Glutamatergic neuron (in vitro differentiated cells): ENCODE results near the gene PPFIBP1. TPM values are rescaled to one million over a fixed set of nuclear protein-coding genes. Genes with fewer than 3 reads are reported as not detected.
"Not testable (repeated sequence)": the region's sequence is repeated elsewhere in the genome, so short reads cannot be mapped to it uniquely, and the experiment has no call there.

ENCODE experiments used
- DNase-seq: peaks from one replicate; pipeline ENCODE4 v3.0.0; 2022
- H3K27ac Mint-ChIP-seq: one replicate; pipeline ENCODE4 v1.8.0; 2020; ENCODE audit warnings: mild to moderate bottlenecking, mixed read lengths, inconsistent platforms; ENCODE audit not compliant: unreplicated experiment
- H3K27me3 Mint-ChIP-seq: one replicate; pipeline ENCODE4 v1.8.0; 2020; ENCODE audit warnings: mild to moderate bottlenecking, moderate library complexity, mixed read lengths, inconsistent platforms; ENCODE audit not compliant: unreplicated experiment
- H3K36me3 Mint-ChIP-seq: one replicate; pipeline ENCODE4 v1.8.0; 2020; ENCODE audit warnings: mild to moderate bottlenecking, mixed read lengths, inconsistent platforms; ENCODE audit not compliant: unreplicated experiment
- H3K4me1 Mint-ChIP-seq: one replicate; pipeline ENCODE4 v1.8.0; 2020; ENCODE audit warnings: mild to moderate bottlenecking, low read depth, mixed read lengths, inconsistent platforms; ENCODE audit not compliant: unreplicated experiment
- H3K4me3 Mint-ChIP-seq: one replicate; pipeline ENCODE4 v1.8.0; 2020; ENCODE audit warnings: mild to moderate bottlenecking, mixed read lengths, inconsistent platforms; ENCODE audit not compliant: unreplicated experiment
- H3K9me3 Mint-ChIP-seq: one replicate; pipeline ENCODE4 v1.8.0; 2020; ENCODE audit warnings: mild to moderate bottlenecking, moderate library complexity, mixed read lengths, inconsistent platforms; ENCODE audit not compliant: unreplicated experiment
- total RNA-seq: library from RNA; stranded (reverse); fragmentation: NEBNext Ultra II Directional; extraction: Animal tissue kit (Norgen Biotek cat#: 25700); gene quantifications from one replicate; pipeline ENCODE4 v1.2.1, GENCODE V29; 2021; ENCODE audit not compliant: unreplicated experiment
- TF ChIP-seq, protein P1 (sequence below): fragments of 200-600 bp; sonication (generic); IDR thresholded peaks from one replicate; pipeline ENCODE4 v1.5.0; 2021; ENCODE audit not compliant: partially characterized antibody, unreplicated experiment

PPFIBP1 gene
- total RNA-seq, 1 donor from 2014 or later, result 43.0 TPM

DNA sequence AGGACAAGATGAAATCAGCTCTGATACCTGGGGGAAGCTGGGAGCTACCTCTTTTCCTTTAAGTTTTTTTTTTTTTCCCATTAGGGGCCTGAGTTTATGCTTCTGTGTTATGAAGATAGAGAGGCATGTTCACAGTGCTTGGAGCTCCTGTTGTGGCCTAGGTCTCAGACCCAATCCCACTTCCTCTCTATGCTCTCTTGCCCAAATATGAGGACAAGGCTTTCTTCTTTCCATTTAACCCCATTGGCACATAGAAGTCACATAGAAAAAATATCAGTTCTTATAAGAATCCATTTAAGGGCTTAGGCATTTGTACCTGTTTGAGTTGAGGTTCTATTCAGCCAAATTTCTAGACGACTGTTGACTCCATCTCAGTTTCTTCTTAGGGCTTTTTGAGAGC is 199.2 kb downstream of the PPFIBP1 start:
- H3K27me3 Mint-ChIP-seq, result no peaks in the 10 kb centered on the region
- no peaks in the 10 kb centered on the region for H3K9me3 Mint-ChIP-seq
- H3K4me3 Mint-ChIP-seq, result no peak overlapping the region
- TF ChIP-seq, protein P1, sequence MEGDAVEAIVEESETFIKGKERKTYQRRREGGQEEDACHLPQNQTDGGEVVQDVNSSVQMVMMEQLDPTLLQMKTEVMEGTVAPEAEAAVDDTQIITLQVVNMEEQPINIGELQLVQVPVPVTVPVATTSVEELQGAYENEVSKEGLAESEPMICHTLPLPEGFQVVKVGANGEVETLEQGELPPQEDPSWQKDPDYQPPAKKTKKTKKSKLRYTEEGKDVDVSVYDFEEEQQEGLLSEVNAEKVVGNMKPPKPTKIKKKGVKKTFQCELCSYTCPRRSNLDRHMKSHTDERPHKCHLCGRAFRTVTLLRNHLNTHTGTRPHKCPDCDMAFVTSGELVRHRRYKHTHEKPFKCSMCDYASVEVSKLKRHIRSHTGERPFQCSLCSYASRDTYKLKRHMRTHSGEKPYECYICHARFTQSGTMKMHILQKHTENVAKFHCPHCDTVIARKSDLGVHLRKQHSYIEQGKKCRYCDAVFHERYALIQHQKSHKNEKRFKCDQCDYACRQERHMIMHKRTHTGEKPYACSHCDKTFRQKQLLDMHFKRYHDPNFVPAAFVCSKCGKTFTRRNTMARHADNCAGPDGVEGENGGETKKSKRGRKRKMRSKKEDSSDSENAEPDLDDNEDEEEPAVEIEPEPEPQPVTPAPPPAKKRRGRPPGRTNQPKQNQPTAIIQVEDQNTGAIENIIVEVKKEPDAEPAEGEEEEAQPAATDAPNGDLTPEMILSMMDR, result no peak
- no peaks in the 10 kb centered on the region for H3K36me3 Mint-ChIP-seq
- H3K27ac Mint-ChIP-seq, result no peak overlapping the region
- DNase-seq, result no peak
- no peaks in the 10 kb centered on the region for H3K4me1 Mint-ChIP-seq

DNA sequence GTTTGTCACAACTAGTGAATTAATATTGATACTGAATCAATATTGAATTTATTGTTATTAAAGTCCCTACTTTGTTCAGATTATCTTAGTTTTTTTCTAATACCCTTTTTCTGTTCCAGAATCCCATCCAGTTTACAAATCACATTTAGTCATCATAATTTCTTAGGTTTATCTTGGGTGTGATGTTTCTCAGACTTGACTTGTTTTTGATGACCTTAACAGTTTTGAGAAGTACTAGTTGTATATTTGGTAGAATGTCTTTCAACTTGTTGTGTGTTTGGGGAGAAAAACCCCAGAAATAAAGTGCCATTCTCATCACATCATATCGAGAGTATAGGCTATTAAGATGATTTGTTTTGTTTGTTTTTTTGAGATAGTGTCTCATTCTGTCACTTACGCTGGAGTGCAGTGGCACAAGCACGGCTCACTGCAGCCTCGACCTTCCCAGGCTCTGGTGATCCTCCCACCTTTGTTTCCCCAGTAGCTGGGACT is 206.1 kb downstream of the PPFIBP1 start:
- no peaks in the 10 kb centered on the region for H3K36me3 Mint-ChIP-seq
- H3K27me3 Mint-ChIP-seq, result no peaks in the 10 kb centered on the region
- H3K4me3 Mint-ChIP-seq, result no peak overlapping the region
- no peaks in the 10 kb centered on the region for H3K9me3 Mint-ChIP-seq
- no peak overlapping the region for H3K27ac Mint-ChIP-seq
- no peak for DNase-seq
- H3K4me1 Mint-ChIP-seq, result no peaks in the 10 kb centered on the region
- TF ChIP-seq, protein P1, result no peak

DNA sequence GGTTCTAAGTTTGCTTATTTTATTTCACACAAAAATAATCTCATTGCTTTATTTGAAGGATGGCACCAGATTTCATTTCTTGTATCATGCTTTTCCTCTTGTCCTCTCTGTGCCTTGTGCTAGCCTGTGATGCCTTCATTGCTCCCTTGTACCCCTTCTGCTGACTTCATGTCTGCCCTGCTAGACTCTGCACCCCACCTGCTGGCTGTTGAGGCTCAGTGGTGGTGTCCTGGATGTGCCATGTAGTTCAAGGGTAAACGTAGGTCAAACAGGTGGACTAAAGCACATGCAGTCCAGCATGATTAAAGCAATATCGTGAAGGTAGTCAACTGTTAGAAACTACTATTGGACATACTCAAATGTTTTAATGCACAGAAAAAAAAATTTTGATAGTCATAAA is 208.3 kb downstream of the PPFIBP1 start:
- TF ChIP-seq, protein P1, result no peak
- Mint-ChIP-seq H3K27me3 (no peaks in the 10 kb centered on the region), H3K36me3 (no peaks in the 10 kb centered on the region), H3K27ac (no peak overlapping the region), H3K9me3 (no peaks in the 10 kb centered on the region), H3K4me3 (no peak overlapping the region), H3K4me1 (no peaks in the 10 kb centered on the region)
- DNase-seq, result no peak

DNA sequence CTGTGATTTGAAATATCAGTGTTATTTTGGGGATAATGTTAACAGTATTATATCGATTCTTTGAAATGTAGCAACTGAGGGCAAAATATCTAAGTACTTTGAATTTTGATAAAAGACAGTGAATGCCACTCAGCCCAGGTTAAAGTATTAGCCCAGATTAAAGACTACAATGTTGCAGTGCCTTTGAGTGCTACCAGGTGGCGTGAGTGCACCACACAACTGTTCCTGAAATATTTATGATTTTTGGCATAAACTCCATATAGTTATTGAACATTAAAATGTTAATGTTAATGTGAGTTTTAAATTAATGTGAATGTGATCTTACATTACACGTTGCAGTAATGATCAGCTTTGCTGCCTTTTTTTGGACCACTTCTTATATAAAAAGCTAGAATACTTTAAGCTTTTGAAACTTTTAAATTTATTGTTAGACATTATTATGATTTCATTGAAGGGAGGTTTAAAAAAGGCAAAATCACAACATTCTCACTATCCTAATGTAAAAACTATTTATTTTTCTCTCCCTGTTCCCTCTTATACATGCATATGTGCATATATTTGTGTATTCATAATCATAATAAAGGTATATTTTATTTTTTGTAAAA is 209.1 kb downstream of the PPFIBP1 start:
- no peak overlapping the region for H3K27ac Mint-ChIP-seq
- no peaks in the 10 kb centered on the region for H3K4me1 Mint-ChIP-seq
- no peaks in the 10 kb centered on the region for H3K36me3 Mint-ChIP-seq
- peak; percentile 29 for DNase-seq
- H3K9me3 Mint-ChIP-seq, result no peaks in the 10 kb centered on the region
- H3K4me3 Mint-ChIP-seq, result no peak overlapping the region
- TF ChIP-seq, protein P1, result peak; percentile 83
- H3K27me3 Mint-ChIP-seq, result no peaks in the 10 kb centered on the region

DNA sequence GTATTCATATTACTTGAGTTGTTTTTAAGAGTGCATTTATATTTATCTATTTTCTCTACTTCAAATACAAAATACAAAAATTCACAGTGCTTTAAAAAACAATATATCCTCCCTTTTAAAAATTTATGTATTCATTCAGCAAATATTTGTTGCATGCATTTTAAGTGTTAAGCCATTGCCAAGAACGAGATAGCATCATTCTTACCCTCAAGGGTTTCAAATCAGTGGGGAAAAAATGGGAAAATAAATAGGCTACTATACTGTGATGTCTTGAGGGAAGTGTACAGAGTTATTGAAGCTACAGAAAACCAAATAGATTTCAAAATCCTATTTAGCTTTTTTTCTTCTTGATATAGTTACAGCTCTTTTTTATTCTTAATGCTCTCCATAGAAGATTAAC is 209.8 kb downstream of the PPFIBP1 start:
- no peak for DNase-seq
- H3K4me3 Mint-ChIP-seq, result no peak overlapping the region
- TF ChIP-seq, protein P1, result no peak
- H3K9me3 Mint-ChIP-seq, result no peaks in the 10 kb centered on the region
- no peaks in the 10 kb centered on the region for H3K36me3 Mint-ChIP-seq
- no peaks in the 10 kb centered on the region for H3K27me3 Mint-ChIP-seq
- H3K27ac Mint-ChIP-seq, result no peak overlapping the region
- no peaks in the 10 kb centered on the region for H3K4me1 Mint-ChIP-seq

DNA sequence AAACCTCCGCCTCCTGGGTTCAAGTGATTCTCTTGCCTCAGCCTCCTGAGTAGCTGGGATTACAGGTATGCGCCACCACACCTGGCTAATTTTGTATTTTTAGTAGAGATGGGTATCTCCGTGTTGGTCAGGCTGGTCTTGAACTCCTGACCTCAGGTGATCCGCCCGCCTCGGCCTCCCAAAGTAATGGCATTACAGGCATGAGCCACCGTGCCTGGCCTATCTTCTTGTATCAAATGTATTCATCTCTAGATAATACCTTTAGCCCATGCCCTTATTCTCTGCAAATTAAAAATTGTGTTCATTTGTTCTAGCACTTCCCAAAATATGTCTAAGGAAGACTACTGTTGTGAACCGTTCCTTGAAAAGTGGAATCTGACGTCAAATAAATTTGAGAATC is 210.3 kb downstream of the PPFIBP1 start:
- H3K36me3 Mint-ChIP-seq, H3K4me3 Mint-ChIP-seq, H3K27me3 Mint-ChIP-seq, H3K9me3 Mint-ChIP-seq, H3K27ac Mint-ChIP-seq, H3K4me1 Mint-ChIP-seq, DNase-seq: not testable (repeated sequence)
